Activated T-helper 9 cell treated with anti-CD3 and anti-CD28 coated beads, Interleukin-2, amount 50 U/mL, for 16 hours (primary cell): ENCODE data around the gene CYBRD1.

ENCODE experiments used
- DNase-seq: peaks from one replicate; pipeline ENCODE4 v3.0.0-alpha.2; 2020; ENCODE audit warnings: low read depth

Gene CYBRD1

DNA sequence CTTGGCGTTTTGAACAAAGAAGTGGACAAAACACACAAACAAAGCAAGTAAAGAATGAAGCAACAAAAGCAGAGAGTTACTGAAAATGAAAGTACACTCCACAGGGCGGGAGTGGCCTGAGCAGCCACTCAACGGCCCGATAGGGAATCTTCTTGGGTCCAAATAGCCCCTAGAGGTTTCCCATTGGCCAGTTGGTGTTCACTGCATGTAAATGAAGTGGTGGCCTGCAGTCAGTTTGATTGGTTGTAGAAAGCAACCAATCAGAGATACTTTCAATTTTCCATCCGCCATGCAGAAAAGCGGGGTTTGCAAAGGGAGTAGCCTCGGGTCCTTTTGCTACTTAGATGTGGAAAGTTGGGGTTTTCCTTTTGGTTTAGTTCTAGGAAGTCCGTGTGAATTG lies 31.6 kb downstream of the CYBRD1 start:
- DNase-seq: no peak

DNA sequence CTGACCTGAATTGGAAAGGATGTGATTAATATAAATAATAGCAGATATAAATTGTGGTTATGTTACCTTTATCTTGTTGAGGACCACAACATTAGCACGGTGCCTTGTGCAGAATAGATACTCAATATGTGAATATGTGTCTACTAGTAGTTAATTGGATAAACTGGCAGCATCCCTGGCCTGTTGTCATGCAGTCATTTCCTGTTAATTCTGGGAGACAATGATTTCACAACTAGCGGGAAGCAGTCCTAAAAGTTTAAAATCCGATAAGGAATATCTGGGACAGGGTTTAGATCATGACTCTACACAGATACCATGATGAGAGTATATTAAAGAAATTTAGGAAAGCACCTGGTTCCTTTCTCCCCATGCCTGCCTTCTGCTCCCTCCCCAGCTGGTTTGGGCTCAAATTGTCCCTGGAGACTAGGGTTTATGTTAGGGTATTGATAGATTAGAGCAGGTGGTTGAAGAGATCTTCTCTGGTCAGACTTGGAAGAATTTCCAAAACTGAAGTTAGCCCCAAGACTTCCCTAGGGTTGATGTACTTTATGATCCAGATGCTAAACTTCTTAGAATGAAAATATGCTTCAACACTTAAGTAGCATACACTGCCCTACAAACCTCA lies 32.8 kb downstream of the CYBRD1 start:
- no peak for DNase-seq

DNA sequence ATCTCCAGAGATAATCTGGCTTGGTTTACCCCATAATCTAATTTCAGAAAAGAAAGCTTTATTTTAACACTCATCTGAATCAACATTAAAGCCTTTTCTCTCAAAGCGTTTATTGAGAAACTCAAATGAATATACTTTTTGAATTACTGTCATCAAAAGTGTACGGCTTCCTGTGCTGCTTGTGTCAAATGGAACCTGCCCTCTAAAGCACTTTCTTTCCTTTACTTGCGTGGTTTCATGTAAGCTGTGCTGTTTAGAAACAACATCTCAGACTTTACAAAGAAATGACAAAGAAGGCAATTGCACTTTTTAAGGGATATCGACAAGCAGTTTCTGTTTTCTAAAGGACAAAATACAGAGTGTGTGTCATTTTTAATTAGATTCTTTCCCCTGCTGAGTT lies 35.1 kb downstream of the CYBRD1 start:
- no peak for DNase-seq

DNA sequence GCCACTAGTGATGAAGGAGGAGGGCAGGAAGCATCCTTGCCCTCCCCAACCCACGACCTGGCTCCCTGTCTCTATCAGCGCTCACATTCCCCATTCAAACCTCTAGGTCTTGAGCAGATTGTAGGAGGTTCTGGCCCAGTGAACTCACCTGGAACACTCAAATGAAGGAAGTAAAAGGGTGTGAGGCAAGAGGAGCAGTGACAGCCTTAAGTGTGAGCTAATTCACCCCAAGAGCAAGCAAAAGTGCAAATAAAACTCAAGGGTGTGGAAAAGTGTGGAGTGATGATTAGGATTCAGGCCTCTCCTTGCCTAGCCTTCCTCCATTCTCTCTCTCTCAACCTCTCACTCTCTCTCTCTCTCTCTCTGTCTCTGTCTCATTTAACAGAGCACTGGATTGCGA lies 41.0 kb downstream of the CYBRD1 start:
- DNase-seq: no peak

DNA sequence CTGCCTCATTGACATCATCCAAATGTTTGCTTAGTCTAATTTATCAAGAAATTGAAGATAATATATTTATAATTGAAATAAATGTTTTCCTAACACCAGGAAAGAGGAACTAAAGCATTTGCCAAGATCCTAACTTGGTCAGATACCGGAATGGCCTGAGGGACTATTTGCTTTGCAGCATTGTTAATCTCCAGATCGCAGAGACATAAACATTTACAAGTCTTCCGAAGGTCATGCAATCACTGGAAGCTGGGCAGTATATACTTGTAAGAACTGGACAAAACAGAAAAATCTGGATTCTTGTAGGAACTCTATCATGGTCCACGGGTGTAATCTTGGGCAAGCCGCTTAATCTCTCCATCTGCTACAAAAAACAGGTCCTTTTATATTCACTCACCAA lies 42.2 kb downstream of the CYBRD1 start:
- no peak for DNase-seq

DNA sequence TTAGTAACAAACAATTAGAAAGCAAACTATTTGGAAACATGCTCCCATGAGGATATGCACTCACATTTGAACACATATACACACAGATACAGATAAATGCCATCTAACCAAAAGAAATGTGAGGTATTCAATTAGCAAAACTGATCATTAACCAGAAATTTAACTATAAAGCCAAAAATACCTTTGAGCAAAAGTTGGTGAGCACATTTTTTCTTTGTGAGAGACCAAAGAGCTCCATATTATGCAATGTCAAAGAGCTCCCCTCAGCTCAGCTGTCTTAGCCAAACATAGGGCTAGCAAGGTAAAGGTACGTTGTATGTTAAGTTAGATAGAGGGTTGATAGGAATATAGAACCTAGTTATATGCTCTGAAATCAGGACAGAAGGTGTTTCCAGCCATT lies 43.8 kb downstream of the CYBRD1 start:
- no peak for DNase-seq

DNA sequence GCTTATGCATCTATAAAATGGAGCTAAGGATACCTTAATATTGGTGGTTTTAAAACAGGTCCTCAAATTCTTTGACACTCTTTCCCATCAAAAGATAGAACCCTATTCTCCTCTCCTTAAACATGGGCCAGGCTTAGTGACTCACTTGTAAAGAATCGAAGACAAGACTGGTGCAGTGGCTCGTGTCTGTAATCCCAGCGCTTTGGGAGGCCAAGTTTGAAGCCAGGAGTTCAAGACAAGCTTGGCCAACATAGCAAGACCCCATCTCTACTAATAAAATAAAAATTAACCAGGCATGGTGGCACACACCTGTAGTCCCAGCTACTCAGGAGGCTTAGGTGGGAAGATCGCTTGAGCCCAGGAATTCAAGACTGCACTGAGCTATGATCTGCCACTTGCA lies 44.5 kb downstream of the CYBRD1 start:
- DNase-seq: no peak

DNA sequence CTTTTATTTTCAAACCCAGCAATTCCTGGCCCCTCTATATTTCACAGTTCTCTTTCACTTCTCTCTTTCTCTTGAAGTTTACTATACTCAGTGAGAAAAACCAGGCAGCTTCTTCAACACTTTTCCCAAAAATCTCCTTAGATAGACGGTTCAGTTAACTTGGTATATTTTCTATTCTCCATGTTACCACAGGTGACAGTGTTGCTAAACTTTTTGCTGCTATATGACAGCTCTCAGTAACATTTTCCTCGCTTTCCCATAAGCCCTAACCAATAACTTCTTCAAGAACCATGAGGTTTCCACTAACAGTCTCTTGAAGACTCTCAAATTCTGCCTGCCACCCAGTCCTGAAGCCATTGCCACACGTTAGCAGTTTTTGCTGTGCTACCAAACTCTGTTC lies 45.8 kb downstream of the CYBRD1 start:
- DNase-seq: no peak

DNA sequence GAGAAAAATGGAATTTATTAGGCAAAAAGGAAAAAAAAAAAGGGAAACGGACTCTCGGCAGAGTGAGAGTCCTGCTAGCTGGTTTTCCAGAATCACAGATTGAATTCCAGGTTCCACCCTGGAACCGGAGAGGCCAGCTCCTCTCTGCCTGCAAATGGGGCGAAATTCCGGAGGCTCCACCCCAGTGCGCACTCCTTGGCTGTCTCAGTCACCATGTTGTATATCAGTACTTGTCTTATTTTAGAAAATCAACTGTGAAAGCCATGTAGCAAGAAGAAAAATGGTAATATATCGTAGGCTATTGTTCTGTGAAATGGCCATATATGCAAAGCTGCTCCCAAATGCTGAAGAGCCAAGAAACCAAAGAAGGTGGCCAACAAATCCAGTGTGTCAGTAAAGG lies 49.4 kb downstream of the CYBRD1 start:
- no peak for DNase-seq

DNA sequence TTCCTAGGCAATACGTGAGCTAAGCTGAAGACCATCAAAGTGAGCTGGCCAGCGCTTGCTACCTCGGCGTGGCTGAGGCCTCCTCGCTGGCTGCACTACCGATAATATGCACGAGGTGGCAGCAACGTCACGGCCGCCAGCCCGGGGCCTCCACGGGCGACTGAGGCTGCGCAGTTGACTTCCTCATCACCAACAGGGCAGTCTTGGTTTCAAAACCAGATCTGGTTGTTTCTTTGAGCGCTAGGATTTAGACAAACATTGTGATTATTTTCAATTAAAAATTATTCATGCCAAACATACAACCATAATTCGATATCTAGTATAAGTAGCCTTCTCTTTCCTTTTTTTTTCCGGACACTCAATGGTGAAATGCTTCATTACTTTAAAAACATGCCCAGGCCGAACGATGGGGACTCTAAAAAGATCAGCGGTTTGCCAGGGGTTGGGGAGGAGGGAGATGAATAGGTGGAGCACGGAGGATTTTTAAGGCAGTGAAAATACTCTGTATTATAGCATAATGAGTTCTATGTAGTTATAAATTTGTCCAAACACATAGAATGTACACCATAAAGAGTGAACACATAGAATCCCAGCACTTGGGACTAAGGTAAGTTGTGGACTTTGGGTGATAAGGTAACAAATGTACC lies 52.0 kb downstream of the CYBRD1 start:
- DNase-seq: peak; percentile 72

DNA sequence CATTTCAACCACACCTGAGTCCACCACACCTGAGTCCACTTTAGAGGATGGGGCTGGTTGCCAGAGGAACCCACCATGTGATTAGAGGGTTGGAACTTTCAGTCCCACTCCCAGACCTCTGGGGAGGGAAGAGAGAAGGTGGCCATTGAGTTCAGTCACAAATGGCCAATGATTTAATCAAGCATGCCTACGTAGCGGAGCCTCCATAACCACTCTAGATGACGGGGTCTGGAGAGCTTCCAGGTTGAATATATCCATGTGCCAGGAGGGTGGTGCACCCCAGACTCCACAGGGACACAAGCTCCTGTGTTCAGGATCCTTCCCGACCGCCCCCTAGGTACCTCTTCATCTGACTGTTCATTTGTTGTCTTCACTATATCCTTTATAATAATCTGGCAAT lies 53.3 kb downstream of the CYBRD1 start:
- DNase-seq: no peak

DNA sequence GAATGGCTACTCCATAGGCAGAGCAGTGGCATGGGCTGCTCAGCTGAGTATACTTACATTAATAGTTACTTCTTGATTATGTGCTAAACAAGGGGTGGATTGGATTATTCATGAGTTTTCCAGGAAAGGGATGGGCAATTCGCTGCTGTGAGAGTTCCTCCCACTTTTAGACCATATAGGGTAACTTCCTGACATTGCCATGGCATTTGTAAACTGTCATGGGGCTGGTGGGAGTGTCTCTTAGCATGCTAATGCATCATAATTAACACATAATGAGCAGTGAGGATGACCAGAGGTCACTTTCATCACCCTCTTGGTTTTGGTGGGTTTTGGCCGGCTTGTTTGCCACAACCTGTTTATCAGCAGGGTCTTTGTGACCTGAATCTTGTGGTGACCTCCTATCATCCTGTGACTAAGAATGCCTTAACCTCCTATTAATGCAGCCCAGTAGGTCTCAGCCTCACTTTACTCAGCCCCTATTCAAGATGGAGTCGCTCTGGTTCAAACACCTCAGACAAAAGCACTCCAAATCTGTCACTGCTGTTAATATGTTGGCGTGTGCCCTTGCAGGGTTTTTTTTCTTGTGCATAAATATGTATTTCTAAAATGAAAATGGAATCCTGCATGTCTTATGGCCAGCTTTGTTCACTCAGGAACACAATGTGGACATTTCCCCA lies 56.0 kb downstream of the CYBRD1 start:
- DNase-seq: no peak

DNA sequence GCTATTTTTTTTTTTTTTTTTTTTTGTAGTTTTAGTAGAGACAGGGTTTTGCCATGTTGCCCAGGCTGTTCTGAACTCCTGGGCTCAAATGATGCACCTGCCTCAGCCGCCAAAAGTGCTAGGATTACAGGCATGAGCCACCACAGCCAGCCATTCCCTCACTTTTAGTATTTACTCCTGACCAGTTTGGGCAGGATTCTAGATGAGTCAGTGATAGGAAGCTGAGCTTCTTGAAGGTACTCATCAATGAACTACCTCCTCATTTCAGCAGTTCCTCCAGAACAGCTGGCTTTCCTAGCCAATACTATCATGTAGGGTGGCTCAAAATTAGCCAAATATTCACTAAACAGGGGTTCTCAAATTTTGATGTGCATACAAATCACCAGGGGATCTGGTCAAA lies 57.2 kb downstream of the CYBRD1 start:
- no peak for DNase-seq

DNA sequence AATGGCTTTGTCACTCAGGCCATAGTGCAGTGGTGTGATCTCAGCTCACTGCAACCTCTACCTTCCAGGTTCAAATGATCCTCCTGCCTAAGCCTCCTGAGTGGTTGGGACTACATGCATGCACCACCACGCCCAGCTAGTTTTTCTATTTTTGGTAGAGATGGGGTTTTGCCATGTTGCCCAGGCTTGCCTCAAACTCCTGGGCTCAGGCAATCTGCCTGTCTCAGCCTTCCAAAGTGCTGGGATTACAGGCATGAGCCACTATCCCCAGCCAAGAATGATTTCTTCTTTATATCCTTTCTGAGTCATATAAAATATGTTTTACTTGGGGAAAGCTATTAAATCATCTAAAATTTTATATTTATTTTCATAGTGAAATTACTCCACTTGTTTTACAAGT lies 61.3 kb downstream of the CYBRD1 start:
- DNase-seq: no peak

DNA sequence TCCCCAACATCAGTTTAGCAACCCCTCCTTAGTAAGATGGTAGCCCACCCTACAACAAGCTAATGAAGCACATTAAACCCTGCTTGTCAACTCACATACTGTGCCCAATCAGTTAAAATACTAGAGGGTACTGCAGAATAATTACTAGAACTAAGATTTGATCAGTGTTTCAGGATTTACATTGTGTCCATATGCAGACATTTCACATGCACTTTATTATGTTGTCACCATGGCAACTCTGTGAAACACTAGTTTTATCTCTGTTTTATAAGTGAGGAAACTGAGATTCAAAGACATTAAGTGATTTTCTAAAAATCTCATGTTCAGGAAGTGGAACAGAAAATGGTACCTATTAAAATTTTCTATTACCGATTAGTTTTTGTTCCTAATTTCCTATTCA lies 61.7 kb downstream of the CYBRD1 start:
- no peak for DNase-seq

DNA sequence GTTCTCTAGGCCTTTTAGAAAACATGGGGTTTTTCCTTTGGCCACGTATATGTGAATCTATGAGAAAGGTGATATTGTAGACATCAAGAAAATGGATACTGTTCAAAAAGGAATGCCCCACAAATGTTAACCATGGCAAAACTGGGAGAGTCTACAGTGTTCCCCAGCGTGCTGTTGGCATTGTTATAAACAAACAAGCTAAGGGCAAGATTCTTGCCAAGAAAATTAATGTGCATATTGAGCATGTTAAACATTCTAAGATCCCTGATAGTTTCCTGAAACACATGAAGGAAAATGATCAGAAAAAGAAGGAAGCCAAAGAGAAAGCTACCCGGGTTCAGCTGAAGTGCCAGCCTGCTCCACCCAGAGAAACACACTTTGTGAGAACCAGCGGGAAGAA lies 64.9 kb downstream of the CYBRD1 start:
- no peak for DNase-seq

DNA sequence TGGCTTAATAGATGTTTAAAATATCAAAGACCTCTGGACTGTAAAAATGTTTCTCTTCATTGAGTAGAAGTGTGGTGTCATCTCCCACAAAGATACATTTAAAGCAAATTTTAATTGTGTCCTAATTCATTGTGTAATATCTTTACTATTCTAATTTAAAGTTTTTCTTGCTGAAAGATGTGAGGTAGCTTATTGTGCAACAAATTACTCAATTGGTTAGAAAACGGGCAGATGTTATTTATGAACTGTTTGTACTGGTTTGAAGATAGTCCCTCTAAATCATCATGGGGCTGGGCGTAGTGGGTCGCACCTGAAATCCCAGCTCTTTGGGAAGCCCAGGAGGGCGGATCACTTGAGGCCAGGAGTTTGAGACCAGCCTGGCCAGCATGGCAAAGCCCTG lies 65.3 kb downstream of the CYBRD1 start:
- DNase-seq: no peak

DNA sequence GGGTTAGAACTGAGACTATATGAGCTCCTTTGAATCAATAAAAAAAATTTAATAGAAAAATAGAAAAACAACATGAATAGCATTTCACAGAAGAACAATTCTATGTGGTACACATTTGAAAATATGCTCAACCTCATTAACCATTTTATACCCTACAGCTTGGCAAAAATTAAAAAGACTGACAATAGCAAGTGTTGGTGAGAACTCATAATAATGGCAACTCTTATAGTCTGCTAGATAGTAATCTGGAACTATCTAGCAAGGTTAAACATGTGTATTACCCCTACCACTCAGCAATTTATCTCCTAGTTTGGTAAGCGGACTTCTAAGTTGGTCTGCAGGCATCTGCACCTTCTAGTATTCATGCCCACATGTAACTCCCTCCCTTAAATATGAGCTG lies 67.8 kb downstream of the CYBRD1 start:
- no peak for DNase-seq

DNA sequence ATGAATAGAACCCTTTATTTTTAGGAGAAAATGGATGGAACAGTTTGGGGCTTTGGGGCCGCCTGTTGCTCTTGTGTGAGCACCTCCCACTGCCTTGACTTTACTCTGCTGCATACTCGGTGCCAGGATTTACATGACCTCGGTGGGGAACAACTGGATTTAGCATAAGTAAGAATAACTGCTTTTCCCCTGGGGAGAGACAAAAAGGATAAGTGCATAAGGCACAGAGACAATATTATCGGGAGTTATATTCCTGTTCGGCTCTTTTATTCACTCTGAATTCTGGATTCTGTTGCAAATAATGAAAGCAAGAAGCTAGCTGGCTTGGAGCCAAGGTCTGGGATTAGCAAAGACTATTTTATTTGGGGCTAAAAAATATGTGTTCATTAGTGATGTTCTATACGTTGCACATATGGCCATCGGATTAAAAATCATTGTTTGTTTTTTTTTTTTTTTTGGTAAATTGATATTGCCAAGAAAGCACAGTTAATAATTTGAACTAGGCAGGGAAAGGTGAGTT lies 69.8 kb downstream of the CYBRD1 start:
- DNase-seq: no peak

DNA sequence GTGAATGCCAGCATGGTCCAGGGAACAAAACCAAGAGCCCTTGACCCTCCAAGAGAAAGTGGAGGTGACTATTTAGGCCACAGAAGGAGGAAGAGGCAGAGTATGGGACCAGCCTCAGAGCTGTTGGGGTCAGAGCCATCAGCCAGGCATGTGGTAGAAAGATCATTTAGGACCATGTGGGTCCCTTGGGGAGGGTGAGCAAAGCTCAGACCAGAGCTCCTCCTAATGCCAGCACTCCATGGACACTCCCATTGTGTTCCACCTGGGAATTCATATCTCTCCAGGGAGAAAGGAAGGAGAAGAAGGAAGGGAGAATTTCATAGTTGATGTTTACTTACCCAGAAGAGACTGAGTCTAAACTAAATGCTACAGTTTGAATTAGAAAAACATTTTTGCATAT lies 73.2 kb downstream of the CYBRD1 start:
- DNase-seq: no peak

DNA sequence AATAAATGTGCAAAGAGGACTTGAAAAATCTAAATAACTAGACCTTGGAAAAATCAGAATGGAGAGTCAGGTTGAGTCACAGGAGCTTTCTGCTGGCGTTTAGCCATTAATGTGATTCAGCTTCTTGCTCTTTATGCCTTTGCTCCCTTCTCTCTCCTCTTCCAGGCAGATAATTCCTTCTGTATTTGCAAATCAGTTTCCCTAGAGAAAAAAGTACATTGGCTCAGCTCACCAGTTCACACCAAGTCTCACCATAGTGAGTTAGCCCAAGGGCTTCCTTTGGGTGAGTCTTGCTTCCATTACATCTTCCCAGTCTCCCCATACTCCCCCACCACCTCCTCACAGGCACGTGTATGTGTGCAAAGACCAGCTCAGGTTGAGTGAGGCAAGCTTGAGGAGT lies 73.6 kb downstream of the CYBRD1 start:
- no peak for DNase-seq

DNA sequence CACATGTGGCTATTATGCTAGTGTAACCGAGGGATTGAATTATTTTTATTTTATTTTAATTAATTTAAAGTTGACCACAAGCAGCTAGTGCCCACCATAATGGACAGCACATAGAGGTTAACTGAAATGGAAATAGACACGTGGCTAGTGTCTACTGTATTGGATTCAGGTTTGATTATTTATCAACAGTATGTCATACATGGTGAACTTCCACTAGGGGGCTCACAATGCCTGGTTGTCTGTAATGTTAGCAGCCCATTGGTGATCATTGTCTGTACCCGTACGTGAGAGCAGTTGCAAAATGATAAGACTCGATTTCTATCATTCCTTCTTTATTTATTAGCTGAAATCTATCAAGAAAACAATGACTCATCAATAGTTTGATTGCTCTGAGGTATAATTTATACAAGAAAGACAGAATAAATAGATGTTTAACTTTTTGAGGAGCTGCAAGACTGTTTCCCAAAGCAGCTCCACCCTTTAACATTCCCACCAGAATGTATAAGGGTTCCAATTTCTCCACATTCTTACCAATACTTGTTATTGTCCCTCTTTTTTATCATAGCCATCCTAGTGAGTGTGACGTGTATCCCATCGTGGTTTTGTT lies 76.5 kb downstream of the CYBRD1 start:
- no peak for DNase-seq

DNA sequence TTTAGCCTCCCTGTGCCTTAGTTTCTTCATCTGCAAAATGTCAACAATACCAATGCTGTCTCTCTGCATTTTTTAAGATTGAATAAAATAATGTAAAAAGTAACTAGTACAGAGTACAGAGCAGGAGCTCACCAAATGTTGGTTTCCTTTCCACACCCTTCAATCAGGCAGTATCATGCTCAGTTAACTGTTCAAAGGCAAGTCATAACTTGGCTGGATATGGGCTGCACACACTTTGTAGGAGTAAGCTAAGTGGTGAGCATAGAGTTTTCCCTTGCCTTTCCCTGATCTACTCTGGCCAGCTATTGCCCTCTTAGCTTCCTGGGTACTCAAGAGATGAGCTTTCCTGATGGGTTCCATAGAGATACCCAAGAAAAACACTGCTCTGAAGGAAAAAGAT lies 77.9 kb downstream of the CYBRD1 start:
- DNase-seq: no peak
